UCSD-AML1 (cell line): Measurements from ENCODE around the gene TMEM179.

Experiments
- DNase-seq: peaks from one replicate; lab custom pipeline; 2025; ENCODE audit not compliant: unreplicated experiment; lab: John Stamatoyannopoulos, UW

Gene TMEM179

DNA sequence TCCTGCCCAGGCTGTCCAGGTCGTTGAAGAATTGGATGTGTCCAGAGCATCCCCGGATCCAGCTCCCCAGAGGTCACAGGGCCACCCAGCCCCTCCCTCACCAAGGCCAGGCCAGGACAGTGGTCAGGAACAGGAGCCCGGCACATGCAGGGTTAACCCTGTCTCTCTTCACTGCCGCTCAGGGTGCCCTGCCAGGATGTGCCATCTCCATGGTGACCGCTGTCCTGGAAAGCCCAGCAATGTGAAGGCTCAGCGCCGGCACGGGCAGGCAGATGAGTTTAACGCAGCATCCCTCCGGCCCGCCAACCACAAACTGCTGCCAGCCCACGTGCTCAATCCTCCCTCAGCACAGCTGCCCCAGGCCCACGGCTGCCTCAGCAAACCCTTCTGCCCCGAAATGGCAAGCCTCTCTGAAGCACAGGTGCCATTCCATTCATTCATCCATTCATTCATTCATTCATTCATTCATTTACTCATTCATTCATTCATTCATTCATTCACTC lies 4.4 kb downstream of the TMEM179 start:
- no peak for DNase-seq

DNA sequence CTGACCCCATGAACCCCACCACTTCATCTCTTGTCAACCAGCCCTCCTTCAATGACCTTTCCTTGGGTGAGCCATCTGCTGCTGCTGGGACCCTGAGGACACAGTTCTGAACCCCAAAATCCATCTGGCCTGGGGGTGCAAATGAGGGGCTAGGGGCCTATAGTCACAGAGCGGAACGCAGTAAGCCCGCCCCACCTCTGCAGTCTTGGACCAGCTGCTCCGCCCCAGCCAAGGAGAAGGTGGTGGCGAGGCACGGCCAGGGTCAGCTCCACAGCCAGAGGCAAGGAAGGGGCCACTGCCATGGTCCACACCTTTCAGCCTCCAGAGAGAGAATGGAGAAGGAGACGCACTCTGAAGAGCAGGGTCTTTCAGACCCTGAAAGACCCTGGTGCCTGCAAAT lies 5.1 kb downstream of the TMEM179 start:
- no peak for DNase-seq

DNA sequence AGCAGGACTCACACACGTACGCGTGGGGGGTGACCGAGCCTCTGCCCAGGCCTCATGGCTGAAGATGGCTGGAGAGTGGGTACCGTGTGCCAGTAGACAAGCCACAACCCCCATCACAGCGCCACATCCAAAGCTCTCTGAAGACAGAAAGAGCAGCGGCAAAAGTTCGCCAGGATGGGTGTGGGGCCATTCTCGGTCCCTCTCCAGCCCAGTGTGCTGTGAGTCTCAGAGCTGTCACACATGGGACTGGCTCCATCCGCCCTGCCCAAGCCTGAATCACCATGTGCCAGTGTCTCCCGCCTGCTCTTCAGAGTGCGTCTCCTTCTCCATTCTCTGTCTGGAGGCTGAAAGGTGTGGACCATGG lies 5.7 kb downstream of the TMEM179 start:
- no peak for DNase-seq

DNA sequence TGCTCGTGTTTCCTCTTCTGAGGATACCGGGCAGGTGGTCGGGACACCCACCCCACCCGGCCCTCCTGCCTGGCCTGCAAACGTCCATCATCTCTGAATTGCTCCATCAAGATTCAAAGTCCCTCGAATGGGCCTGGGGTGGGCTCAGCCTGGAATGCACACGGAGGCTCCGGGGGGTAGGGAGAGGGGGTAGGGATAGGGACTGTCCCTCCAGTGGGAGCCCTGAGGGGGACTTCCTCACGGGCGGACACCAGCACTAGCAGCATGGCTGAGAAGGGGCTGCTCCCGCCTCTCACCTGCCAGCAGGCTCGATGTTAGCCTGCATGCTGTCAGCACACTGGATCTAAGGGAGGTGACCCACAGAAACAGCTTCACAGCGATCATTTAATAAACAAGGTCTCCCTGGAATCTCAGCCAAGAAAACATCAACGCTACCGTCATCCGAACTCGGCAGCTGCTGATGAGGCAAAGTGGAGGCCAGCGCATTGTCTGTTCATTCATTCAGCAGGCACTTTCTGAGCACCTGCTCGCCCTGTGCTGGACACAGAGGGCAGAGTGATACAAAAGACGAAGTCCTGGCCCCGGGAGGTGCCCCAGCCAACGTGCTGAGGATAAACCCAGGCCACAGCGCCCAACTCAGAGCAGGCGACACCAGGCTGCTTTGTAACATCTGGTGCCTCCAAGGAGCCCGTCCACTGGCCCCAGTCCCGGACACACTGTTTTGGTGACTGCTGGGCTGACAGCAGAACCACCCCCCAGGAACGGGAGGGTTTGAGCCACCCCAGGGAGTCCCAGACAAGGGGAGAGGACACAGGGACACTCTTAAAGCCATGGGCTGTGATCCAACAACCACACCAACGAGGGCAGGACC lies 6.3 kb downstream of the TMEM179 start:
- DNase-seq, result no peak

DNA sequence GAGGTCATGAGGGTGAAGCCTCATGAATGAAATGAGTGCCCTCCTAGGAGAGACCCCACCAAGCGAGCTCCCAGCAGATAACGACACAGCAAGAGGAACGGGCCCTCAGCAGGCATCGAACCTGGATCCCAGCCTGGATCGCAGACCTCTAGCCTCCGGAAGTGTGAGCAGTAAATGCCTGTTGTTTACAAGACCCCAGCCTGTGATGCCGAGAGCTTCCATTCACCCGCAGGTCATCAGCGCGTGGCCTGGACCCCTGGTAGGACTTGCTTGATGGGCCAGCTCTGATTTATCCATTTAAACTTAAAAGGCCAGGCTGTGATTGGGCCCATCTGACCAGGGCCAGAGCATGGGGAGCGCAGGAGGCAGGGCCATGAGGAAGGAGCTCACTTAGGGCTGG lies 7.0 kb downstream of the TMEM179 start:
- DNase-seq, result no peak

DNA sequence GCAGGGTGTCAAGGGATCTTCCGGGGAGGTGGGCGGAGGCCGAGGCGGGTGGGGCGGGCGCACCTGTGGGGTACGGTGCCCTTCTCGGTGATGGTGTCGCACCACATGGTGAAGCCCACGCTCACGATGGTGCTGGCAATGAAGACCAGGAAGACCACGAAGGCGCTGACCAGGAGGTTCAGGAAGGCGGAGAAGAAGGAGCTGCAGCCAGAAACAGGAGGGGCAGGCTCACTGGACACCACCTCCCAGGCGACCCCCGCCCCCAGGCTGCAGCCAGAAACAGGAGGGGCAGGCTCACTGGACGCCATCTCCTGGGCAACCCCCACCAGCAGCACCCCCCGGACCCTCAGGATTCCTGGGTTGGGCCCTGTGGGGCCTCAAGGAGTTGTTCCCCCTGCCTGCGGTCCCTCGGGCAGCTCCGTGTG lies 7.6 kb downstream of the TMEM179 start:
- DNase-seq, result no peak

DNA sequence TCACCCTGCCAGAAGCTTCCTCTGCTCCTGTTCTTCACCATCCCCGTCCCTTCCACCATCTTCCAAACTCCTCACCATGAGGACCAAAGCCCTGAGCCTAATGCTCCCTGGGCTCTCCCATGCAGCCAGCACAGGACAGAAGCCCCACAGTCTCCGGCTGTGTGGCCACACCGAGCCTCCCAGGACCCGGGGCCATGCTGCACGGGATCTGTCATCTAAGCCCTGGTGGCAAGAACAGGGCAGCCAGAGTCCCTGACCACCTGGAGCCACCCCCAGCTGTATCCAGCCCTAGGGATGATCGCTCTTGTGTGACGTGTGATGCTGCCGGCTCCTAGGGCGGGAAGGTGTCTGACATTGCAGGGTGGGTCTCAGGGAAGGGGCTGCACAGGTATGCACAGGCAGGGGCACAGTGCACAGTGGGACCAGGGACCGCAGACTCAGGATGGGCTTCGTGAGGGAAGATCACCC lies 8.1 kb downstream of the TMEM179 start:
- no peak for DNase-seq

DNA sequence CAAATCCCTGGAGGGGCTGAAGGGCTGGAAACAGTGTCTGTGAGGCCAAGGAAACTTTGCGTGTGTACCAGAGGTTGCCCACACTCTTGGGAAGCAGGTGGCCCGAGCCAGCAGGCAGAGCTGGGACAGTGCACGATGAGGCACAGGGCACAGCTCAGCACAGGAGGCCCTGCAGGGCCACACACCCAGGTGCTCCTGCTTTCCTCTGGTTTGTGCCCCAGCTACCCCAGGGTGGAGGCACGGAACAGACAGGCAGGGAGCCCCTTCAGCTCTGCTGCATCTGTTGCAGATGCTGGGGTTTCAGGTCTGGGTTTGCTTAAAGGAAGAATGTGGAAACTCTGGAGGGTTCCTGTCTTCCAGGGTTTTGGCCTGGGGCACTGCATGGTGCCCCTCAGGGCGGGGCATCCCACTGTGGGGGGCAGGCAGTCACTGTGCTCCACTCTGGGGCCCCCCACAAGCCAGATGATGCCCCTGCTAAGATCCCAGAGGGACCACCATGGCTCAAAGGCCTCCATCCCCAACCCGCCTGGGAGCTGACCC lies 8.6 kb downstream of the TMEM179 start:
- no peak for DNase-seq

DNA sequence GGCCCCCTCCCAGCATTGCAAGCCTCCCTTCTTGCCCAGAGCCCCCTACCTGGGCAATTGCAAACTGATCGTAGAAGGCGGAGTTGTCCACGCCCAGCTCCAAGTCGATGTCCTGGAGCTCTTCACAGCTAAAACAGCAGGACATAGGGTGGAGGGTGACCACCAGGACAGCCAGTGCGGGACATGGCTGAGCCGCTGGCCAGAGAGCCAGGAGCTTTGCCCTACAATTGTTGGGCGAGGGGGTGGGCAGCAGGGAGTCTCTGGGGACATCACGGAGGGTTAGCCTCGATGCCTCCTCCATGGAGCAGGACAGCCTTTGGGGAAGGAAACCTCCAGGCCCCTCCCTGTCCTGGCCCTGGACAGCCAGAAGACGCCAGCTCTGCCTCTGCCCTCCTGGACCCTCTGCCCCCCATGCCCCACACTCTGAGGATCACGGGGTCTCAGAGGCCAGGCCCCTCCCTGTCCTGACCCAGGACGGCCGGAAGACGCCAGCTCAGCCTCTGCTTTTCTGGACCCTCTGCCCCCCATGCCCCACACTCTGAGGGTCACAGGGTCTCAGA lies 9.4 kb downstream of the TMEM179 start:
- DNase-seq, result no peak

DNA sequence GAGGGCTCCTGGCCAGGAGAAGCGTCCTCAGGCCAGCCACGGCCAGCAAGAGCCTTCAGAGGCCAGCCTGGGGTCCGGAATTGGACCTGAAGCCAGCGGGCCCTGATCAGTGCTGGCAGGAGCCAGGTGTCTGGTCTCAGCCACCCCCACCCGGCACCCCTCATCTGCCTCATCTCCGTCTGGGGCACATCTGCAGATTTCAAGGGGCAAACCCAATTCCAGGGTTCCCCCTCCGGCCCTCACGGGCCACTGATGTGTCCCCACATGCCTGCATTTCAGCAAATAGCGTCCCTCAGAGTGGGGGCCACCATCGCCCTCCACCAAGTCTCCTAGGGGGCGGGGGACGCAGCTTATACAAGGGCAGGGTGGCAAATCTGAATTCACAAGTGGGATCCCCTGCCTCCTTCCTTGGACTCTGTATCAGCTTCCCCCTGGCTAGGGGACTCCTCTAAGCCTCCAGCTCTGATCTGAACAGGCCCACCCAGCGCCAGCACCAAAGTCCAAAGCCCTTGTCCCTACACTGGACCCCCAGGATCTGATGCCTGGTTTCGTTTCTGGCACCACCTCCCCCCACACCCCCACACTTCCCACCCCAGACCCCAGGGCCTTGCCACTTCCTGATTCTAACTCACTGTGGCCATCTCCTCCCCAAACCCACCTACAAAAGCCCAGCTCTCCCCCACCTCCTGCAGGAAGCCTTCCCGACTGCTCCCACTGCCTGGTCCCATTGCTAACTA lies 10.1 kb downstream of the TMEM179 start:
- DNase-seq, result no peak

DNA sequence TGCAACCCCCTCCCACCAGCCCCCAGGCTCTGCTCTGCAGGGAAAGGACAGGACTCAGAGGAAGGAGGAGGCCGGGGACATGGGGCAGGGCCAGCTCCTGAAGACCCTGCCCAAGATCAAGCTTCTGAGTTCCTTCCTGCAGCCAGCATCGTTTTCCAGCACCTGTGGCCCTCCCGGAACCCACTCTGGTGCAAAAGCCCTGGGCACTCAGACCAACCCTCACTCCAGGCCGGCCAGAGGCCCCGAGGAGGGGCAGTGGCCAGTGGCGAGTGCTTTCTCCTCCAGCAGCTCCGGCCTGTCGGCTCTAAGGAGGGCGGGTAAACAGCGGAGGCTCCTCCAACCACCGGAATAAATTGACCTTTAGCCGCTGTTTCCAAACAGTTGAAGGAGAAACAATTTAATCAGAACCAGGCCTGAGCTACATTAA lies 10.8 kb downstream of the TMEM179 start:
- no peak for DNase-seq

DNA sequence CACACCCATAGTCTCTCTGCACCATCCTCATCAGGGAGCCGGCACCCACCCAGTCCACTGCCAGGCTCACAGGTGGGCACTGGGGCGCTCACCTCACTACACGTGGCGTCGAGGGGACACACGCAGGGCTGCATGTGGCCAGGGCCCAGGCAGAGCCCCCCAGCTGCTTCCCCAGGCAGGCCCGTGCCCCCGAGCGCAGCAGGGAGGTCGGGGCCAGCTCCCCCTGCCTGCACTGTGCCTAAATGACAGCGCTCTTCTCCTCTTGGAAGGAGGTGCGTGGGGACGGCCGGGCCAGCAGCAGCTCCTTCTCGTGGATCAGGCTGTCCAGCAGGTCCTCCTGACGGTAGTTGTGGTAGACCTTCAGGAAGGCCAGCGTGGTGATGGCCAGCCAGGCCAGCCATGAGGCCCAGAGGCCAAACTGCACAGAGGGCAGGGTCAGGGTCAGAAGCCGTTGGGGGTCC lies 11.3 kb downstream of the TMEM179 start:
- no peak for DNase-seq

DNA sequence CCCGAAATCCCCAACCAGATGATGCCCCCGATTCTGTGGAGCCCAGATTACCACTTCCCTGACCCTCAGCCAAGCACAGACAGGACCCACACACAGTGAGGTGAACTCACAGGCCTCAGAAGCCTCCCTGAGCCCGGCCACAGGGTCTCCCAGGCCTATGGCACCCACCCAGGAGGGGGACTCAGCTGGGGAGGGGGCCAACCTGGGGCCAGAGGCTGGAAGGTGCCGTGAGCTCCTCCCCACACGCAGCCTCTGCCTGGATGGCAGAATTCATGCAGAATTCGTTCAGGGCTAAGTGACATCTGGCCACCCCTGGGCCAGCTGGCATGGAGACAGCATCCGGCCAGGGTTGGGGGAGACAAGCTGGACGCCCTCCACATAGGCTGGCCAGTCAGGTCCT lies 11.8 kb downstream of the TMEM179 start:
- no peak for DNase-seq

DNA sequence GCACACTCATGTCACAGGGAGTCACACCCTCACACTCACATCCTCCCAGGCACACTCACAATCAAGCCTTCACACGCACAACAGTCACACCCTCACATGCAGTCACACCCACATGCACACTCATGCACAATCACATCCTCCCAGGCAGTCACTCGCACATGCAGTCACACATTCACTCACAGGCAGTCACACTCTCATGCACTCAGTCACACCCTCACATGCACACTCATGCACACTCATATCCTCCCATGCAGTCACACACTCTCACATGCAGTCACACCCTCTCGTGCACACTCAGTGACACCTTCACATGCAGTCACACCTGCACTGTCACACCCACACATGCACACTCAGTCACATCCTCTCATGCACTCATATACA lies 12.3 kb downstream of the TMEM179 start:
- no peak for DNase-seq

DNA sequence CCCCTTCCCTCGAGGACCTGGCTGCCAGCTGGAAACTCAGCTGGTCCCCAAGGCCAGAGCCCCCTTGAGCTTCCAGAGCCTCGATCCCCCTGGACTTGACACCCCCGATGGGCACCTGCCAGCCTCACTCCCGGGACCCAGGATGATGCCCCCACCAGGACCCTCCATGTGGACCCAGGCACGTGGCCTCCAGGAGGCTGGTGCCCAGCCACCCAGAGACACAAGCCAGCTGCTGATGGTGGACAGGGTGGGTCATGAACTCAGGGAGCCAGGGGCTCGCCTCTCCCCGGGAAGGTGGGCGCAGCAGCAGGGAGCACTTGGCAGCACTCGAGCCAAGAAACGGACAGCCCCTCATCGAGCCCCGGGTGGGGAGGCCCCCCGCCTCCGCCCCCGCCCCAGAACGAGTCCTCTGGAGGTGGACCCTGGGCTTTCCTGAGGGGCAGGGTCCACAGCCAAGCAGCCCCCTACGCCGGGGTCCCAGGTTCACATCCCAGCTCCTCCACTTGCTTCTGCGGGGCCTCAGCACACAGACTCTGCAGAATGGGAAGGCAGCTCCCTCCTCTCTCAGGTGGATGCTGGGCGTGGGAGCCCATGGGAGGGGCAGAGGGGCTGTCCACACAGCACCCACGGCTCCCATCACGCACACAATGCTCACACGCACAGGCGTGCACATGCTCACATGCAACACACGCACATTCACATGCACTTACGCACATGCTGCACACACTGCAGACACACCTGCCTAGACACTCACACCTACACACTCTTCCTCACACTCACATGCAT lies 12.9 kb downstream of the TMEM179 start:
- DNase-seq, result no peak

DNA sequence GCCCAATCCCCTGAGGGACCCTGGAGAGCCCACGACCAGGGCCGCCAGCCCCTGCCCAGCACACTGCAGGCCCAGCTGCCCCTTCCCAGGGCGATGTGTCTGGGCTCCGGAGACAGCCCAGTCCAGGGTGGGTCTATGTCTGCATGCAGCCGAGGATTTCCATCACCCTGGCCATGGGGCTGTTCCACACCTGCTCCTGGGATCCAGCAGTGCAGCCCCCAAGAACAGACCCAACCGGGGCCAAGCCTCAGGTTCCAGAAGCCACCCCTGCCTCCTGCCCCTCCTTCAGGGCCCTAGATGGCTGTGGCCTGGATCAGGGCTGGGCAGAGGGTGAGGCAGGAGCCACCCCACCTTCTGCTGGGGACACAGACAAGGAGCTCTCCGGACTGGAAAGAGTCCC lies 13.5 kb downstream of the TMEM179 start:
- DNase-seq, result no peak

DNA sequence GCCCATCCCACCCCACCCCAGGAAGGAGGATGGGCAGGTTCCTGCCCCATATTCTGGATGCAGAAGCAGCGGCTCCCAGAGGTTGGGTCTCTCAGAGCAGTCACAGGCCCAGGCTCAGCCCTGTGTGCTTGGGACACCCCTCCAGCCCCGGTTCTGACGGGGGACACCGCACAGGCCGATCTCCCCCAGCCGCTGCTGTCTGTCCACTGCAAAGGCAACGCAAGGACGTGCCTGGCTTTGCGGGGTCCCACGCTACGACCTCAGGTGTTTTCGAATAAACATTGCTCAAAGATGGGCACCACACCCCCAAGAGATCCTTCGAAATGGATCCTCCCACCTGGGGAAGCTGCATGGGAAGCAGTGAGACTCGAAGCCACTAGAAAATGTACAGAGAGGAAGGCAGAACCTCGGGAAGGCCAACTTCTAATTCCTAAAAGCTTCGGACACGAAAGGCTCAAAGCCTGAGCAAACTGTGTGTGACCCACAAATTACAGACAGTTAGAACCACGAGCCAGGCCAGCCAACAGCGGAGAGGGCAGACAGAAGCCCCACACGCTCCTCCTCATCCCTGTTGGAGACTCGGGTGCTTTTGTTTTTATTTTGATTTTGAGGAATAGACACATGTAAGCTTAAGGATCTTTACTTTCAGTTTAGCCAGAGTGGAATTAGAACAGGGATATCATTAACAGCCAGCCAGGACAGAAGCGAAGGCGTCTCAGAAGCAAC lies 14.2 kb downstream of the TMEM179 start:
- DNase-seq, result no peak

DNA sequence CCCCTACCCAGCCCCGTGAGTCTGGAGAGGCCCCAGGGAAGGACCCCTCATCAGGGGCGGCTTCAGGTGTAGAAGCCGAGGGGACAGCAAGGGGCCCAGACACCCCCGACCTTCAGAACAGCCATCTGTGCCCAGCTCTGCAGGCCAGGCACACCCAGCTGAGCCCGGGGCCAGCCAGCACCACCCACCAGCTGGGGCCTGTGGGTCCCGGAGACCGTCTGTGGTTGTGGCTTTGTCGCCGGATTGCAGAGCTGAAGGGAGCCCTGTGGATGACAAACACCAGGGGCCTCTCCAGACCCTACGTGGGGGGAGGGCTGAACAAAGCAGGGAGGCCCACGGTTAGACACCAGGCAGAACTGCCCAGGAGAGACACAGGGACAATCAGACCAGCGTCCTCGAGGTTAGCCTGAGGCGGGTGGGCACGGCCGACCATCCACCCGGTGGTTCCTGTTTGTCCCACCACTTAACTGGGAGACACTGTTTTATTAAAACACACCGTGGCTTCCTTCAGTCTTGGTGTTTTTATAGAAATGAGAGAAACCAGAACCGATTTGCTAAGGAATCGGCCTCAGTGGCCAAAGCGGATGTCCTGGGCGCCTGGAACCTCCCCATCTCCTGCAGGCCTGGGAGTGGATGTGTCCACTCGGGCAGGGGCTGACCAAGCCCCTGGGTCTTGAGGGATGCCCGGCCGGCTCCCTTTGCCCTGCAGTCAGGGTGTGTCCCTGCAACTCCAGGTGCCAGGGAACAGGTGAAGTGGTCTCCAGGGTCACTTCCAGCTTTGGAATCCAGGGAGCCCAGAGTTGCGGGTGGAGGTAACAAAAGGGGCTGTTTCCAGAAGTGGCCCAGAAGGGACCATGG lies 15.0 kb downstream of the TMEM179 start:
- no peak for DNase-seq
